ENCODE data around the gene TASL. TPM values are rescaled to one million over a fixed set of nuclear protein-coding genes. Genes with fewer than 3 reads are reported as not detected.
"Not testable (repeated sequence)": the region's sequence is repeated elsewhere in the genome, so short reads cannot be mapped to it uniquely, and the experiment has no call there.

The TASL gene
- polyA plus RNA-seq, 3 donors = 22.2 to 34.4 (median 28.7) TPM

GRCh38 chrX:30570505-30570904 is 7.1 kb downstream of the TASL start:
- intact Hi-C loops (cut with micrococcal nuclease) = loop anchor here (5.0 to 10.0 kb wide), 3 partner anchors 42 to 84 kb away; partner anchors contain the start of gene GK (in 1 of the 2)
- Mint-ChIP-seq H3K27me3 (ENCODE audit: low read depth in 3 of 3) (peaks cover 0 to 9% (median 0%) of the 10 kb centered on the region in 3 donors), H3K4me3 (peak overlapping the region in 1 of 2 donors; percentile 65), H3K9me3 (peaks cover 0 to 3% (median 0%) of the 10 kb centered on the region in 7 donors), H3K27ac (peak overlapping the region; percentile 86 to 94 (median 90)), H3K36me3 (peaks cover 20 to 46% of the 10 kb centered on the region in 2 donors), H3K4me1 (peaks cover 37% of the 10 kb centered on the region)
- peak in 2 of 3 donors; percentile 34 to 54 for DNase-seq
- Histone ChIP-seq H3K9me3 (replicated peaks in 1 of 2; ENCODE audit: control insufficient read depth in 1 of 2, insufficient read depth in 1 of 2, low read length in 2 of 2) (no peaks in the 10 kb centered on the region), H4K20me1 (ENCODE audit: insufficient read depth, low read length) (peaks cover 3% of the 10 kb centered on the region), H2AFZ (ENCODE audit: insufficient read depth, low read depth, low read length, poor library complexity, severe bottlenecking) (no peak overlapping the region), H3K9ac (ENCODE audit: insufficient read depth, low read length, poor library complexity, severe bottlenecking) (no peak overlapping the region), H3K79me2 (ENCODE audit: insufficient read depth, low read length) (peaks cover 100% of the 10 kb centered on the region), H3K27ac (ENCODE audit: low read depth in 1 of 2, low read length in 2 of 2) (peak overlapping the region; percentile 42 to 66), H3K4me3 (replicated peaks in 1 of 3; ENCODE audit: low read depth in 2 of 3, low read length in 3 of 3) (peak overlapping the region in 1 of 3 experiments; percentile 31), H3K4me2 (replicated peaks; ENCODE audit: extremely low read depth, low read length, poor library complexity, severe bottlenecking) (peak overlapping the region; percentile 67), H3K36me3 (replicated peaks in 1 of 2; ENCODE audit: control insufficient read depth in 1 of 2, insufficient read depth in 2 of 2, low read length in 2 of 2) (no peaks in the 10 kb centered on the region), H3K4me1 (ENCODE audit: control insufficient read depth in 1 of 2, insufficient read depth in 2 of 2, low read length in 2 of 2) (peaks cover 43 to 77% of the 10 kb centered on the region in 2 donors), H3K27me3 (ENCODE audit: control insufficient read depth in 2 of 2, insufficient read depth in 2 of 2, low read length in 2 of 2) (no peaks in the 10 kb centered on the region)
- peak; percentile 73 for TF ChIP-seq CTCF (IDR thresholded peaks at IDR 0.05)
- no CpG with 5 or more reads among the region's 1 CpG for WGBS (ENCODE audit: insufficient coverage)

GRCh38 chrX:30568136-30568535 is 9.4 kb downstream of the TASL start:
- Histone ChIP-seq H4K20me1 (ENCODE audit: insufficient read depth, low read length) (peaks cover 21% of the 10 kb centered on the region), H3K4me3 (replicated peaks in 1 of 3; ENCODE audit: low read depth in 2 of 3, low read length in 3 of 3) (peak overlapping the region in 1 of 3 experiments; percentile 22), H3K27ac (ENCODE audit: low read depth in 1 of 2, low read length in 2 of 2) (peak overlapping the region; percentile 69 to 79), H3K4me2 (replicated peaks; ENCODE audit: extremely low read depth, low read length, poor library complexity, severe bottlenecking) (peak overlapping the region; percentile 32), H3K79me2 (ENCODE audit: insufficient read depth, low read length) (peaks cover 100% of the 10 kb centered on the region), H3K9ac (ENCODE audit: insufficient read depth, low read length, poor library complexity, severe bottlenecking) (no peak overlapping the region), H3K4me1 (ENCODE audit: control insufficient read depth in 1 of 2, insufficient read depth in 2 of 2, low read length in 2 of 2) (peaks cover 44 to 66% of the 10 kb centered on the region in 2 donors), H3K9me3 (replicated peaks in 1 of 2; ENCODE audit: control insufficient read depth in 1 of 2, insufficient read depth in 1 of 2, low read length in 2 of 2) (peaks cover 0 to 4% of the 10 kb centered on the region in 2 donors), H3K36me3 (replicated peaks in 1 of 2; ENCODE audit: control insufficient read depth in 1 of 2, insufficient read depth in 2 of 2, low read length in 2 of 2) (peaks cover 2 to 15% of the 10 kb centered on the region in 2 donors), H2AFZ (ENCODE audit: insufficient read depth, low read depth, low read length, poor library complexity, severe bottlenecking) (no peak overlapping the region), H3K27me3 (ENCODE audit: control insufficient read depth in 2 of 2, insufficient read depth in 2 of 2, low read length in 2 of 2) (peaks cover 0 to 2% of the 10 kb centered on the region in 2 donors)
- Mint-ChIP-seq H3K9me3 (peaks cover 0 to 8% (median 3%) of the 10 kb centered on the region in 7 donors), H3K36me3 (peaks cover 27 to 54% of the 10 kb centered on the region in 2 donors), H3K27me3 (ENCODE audit: low read depth in 3 of 3) (peaks cover 0 to 6% (median 0%) of the 10 kb centered on the region in 3 donors), H3K4me3 (peak overlapping the region; percentile 24 to 67), H3K27ac (peak overlapping the region; percentile 84 to 94 (median 91)), H3K4me1 (peaks cover 37% of the 10 kb centered on the region)
- TF ChIP-seq CTCF (IDR thresholded peaks at IDR 0.05) = no peak
- no CpG with 5 or more reads among the region's 4 CpGs for WGBS (ENCODE audit: insufficient coverage)
- peak; percentile 57 to 64 (median 62) for DNase-seq
- intact Hi-C loops (cut with micrococcal nuclease) = loop anchor here in 1 of 2 donors (10.0 kb wide), 1 partner anchor 87 kb away; the partner anchor contains the start of gene GK

DNA sequence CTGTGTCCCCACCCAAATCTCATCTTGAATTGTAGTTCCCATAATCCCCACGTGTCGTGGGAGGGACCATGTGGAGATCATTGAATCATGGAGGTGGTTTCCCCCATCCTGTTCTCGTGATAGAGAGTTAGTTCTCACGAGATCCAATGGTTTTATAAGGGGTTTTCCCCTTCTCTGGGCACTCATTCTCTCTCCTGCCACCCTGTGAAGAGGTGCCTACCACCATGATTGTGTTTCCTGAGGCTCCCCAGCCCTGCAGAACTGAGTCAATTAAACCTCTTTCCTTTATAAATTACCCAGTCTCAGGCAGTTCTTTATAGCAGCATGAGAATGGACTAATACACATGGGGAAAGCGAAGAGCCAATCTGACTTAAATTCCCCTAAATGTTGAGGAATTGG is 14.5 kb downstream of the TASL start:
- H3K79me2 ChIP-seq (ENCODE audit: insufficient read depth, low read length) = peaks cover 99% of the 10 kb centered on the region

More for the DNA sequence above, 14.5 kb downstream of the TASL start:
- DNase-seq = peak in 1 of 3 donors; percentile 68
- H3K27me3 ChIP-seq (ENCODE audit: control insufficient read depth in 2 of 2, insufficient read depth in 2 of 2, low read length in 2 of 2); H3K9me3 ChIP-seq (replicated peaks in 1 of 2; ENCODE audit: control insufficient read depth in 1 of 2, insufficient read depth in 1 of 2, low read length in 2 of 2); H3K4me3 Mint-ChIP-seq; H2AFZ ChIP-seq (ENCODE audit: insufficient read depth, low read depth, low read length, poor library complexity, severe bottlenecking); H3K4me3 ChIP-seq (replicated peaks in 1 of 3; ENCODE audit: low read depth in 2 of 3, low read length in 3 of 3); H3K27me3 Mint-ChIP-seq (ENCODE audit: low read depth in 3 of 3); H3K9ac ChIP-seq (ENCODE audit: insufficient read depth, low read length, poor library complexity, severe bottlenecking); H3K4me2 ChIP-seq (replicated peaks; ENCODE audit: extremely low read depth, low read length, poor library complexity, severe bottlenecking): not testable (repeated sequence)
- Histone ChIP-seq H4K20me1 (ENCODE audit: insufficient read depth, low read length) (peaks cover 67% of the 10 kb centered on the region), H3K27ac (ENCODE audit: low read depth in 1 of 2, low read length in 2 of 2) (peak overlapping the region in 1 of 2 donors; percentile 63), H3K4me1 (ENCODE audit: control insufficient read depth in 1 of 2, insufficient read depth in 2 of 2, low read length in 2 of 2) (peaks cover 20 to 24% of the 10 kb centered on the region in 2 donors), H3K36me3 (replicated peaks in 1 of 2; ENCODE audit: control insufficient read depth in 1 of 2, insufficient read depth in 2 of 2, low read length in 2 of 2) (peaks cover 19 to 60% of the 10 kb centered on the region in 2 donors)
- intact Hi-C loops (cut with micrococcal nuclease) = loop anchor here in 1 of 2 donors (10.0 kb wide), 1 partner anchor 92 kb away; the partner anchor contains the start of gene GK
- WGBS (ENCODE audit: insufficient coverage) = no CpG with 5 or more reads among the region's 5 CpGs
- Mint-ChIP-seq H3K9me3 (peaks cover 0 to 12% (median 8%) of the 10 kb centered on the region in 7 donors), H3K36me3 (peaks cover 44 to 82% of the 10 kb centered on the region in 2 donors), H3K27ac (peak overlapping the region; percentile 37 to 92 (median 77)), H3K4me1 (peaks cover 34% of the 10 kb centered on the region)

All from CD14-positive monocyte (primary cell).